ENCODE results near the gene KIF18A. TPM values are rescaled to one million over a fixed set of nuclear protein-coding genes. Genes with fewer than 3 reads are reported as not detected.
"Not testable (repeated sequence)": the region's sequence is repeated elsewhere in the genome, so short reads cannot be mapped to it uniquely, and the experiment has no call there.

The KIF18A gene
- total RNA-seq, 1 experiment from 2014 or later = 20.8 TPM

DNA sequence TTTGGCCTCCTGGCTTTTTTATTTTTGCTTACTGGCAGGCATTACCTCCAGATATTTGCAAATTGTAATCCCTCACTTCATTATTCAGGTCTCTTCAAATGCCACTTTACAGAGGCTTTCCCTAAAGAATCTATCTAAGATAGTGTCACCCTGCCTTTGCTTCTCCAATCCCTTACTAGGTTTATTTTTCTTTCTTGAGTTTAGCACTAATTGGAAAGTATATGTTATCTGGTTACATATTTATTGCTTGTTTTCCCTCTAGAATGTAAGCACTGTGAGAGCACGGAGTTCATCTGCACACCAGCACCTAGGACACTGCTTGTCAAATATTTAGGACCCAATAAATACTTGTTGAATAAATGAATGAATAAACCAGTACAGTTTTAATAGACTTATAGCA is 3.5 kb downstream of the KIF18A start:
- in situ Hi-C loops (cut with HindIII; ENCODE audit: low pct_unique_long_range_greater_than_20kb, low sequenced_read_pairs) (loop anchor here (25.0 kb wide), 1 partner anchor 392 kb away; the partner anchor contains the start of gene BDNF), intact Hi-C loops (cut with micrococcal nuclease; ENCODE audit: unreplicated experiment) (no loop called here)
- ATAC-seq (no peak), DNase-seq (ENCODE audit: low read depth, low spot score) (no peak)
- Histone ChIP-seq H3K27me3 (ENCODE audit: control insufficient read depth, insufficient read depth, low read length) (no peaks in the 10 kb centered on the region), H3K4me3 (ENCODE audit: low read depth in 2 of 2, low read length in 2 of 2) (no peak overlapping the region), H3K9me3 (ENCODE audit: control insufficient read depth, insufficient read depth, low read depth, low read length) (no peaks in the 10 kb centered on the region), H3K27ac (ENCODE audit: low read length) (peak overlapping the region; percentile 52; the same call in 1 of the 2 replicates), H3K4me1 (ENCODE audit: control insufficient read depth, insufficient read depth, low read length) (peaks cover 34% of the 10 kb centered on the region), H3K36me3 (ENCODE audit: control insufficient read depth, insufficient read depth, low read length) (peaks cover 3% of the 10 kb centered on the region)
- ChIA-PET POLR2A (no interaction called here), CTCF (no interaction called here)
- BruUV-seq (replicated peaks) = no TSS peak
- TF ChIP-seq SIN3A (IDR thresholded peaks at IDR 0.05; ENCODE audit: borderline replicate concordance, insufficient read depth, low read depth, low read length) (no peak), POLR2AphosphoS5 (IDR thresholded peaks at IDR 0.05; ENCODE audit: low read depth, low read length) (no peak), TCF7L2 (IDR thresholded peaks at IDR 0.05; ENCODE audit: low read depth, low read length) (no peak)
- TF ChIP-seq, protein P1, sequence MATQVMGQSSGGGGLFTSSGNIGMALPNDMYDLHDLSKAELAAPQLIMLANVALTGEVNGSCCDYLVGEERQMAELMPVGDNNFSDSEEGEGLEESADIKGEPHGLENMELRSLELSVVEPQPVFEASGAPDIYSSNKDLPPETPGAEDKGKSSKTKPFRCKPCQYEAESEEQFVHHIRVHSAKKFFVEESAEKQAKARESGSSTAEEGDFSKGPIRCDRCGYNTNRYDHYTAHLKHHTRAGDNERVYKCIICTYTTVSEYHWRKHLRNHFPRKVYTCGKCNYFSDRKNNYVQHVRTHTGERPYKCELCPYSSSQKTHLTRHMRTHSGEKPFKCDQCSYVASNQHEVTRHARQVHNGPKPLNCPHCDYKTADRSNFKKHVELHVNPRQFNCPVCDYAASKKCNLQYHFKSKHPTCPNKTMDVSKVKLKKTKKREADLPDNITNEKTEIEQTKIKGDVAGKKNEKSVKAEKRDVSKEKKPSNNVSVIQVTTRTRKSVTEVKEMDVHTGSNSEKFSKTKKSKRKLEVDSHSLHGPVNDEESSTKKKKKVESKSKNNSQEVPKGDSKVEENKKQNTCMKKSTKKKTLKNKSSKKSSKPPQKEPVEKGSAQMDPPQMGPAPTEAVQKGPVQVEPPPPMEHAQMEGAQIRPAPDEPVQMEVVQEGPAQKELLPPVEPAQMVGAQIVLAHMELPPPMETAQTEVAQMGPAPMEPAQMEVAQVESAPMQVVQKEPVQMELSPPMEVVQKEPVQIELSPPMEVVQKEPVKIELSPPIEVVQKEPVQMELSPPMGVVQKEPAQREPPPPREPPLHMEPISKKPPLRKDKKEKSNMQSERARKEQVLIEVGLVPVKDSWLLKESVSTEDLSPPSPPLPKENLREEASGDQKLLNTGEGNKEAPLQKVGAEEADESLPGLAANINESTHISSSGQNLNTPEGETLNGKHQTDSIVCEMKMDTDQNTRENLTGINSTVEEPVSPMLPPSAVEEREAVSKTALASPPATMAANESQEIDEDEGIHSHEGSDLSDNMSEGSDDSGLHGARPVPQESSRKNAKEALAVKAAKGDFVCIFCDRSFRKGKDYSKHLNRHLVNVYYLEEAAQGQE (IDR thresholded peaks at IDR 0.05; ENCODE audit: insufficient read depth in 1 of 2, low read depth in 2 of 2, low read length in 1 of 2) = no peak
- TF ChIP-seq, protein P2, sequence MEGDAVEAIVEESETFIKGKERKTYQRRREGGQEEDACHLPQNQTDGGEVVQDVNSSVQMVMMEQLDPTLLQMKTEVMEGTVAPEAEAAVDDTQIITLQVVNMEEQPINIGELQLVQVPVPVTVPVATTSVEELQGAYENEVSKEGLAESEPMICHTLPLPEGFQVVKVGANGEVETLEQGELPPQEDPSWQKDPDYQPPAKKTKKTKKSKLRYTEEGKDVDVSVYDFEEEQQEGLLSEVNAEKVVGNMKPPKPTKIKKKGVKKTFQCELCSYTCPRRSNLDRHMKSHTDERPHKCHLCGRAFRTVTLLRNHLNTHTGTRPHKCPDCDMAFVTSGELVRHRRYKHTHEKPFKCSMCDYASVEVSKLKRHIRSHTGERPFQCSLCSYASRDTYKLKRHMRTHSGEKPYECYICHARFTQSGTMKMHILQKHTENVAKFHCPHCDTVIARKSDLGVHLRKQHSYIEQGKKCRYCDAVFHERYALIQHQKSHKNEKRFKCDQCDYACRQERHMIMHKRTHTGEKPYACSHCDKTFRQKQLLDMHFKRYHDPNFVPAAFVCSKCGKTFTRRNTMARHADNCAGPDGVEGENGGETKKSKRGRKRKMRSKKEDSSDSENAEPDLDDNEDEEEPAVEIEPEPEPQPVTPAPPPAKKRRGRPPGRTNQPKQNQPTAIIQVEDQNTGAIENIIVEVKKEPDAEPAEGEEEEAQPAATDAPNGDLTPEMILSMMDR (IDR thresholded peaks at IDR 0.05) = no peak

DNA sequence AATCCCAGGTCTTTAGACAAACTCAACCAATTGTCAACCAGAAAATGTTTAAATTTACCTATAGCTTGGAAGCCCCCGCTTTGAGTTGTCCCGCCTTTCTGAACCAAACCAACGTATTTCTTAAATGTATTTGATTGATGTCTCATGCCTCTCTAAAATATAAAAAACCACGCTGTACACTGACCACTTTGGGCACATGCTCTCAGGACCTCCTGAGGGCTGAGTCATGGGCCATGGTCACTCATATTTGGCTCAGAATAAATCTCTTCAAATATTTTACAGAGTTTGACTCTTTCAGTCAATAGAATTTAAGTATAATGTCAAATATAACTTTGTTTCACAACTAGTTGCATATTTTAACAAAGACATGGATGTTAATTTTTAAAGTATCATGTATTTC is 5.7 kb downstream of the KIF18A start:
- DNase-seq (ENCODE audit: low read depth, low spot score); intact Hi-C loops (cut with micrococcal nuclease; ENCODE audit: unreplicated experiment); H3K36me3 ChIP-seq (ENCODE audit: control insufficient read depth, insufficient read depth, low read length); BruUV-seq (replicated peaks); CTCF ChIA-PET; ATAC-seq; POLR2A ChIA-PET; H3K9me3 ChIP-seq (ENCODE audit: control insufficient read depth, insufficient read depth, low read depth, low read length); H3K4me3 ChIP-seq (ENCODE audit: low read depth in 2 of 2, low read length in 2 of 2); H3K27me3 ChIP-seq (ENCODE audit: control insufficient read depth, insufficient read depth, low read length): not testable (repeated sequence)
- H3K27ac ChIP-seq (ENCODE audit: low read length) = peak overlapping the region; percentile 34; the same call in 1 of the 2 replicates
- in situ Hi-C loops (cut with HindIII; ENCODE audit: low pct_unique_long_range_greater_than_20kb, low sequenced_read_pairs) = loop anchor here (25.0 kb wide), 1 partner anchor 390 kb away; the partner anchor contains the start of gene BDNF
- peaks cover 29% of the 10 kb centered on the region for H3K4me1 ChIP-seq (ENCODE audit: control insufficient read depth, insufficient read depth, low read length)

DNA sequence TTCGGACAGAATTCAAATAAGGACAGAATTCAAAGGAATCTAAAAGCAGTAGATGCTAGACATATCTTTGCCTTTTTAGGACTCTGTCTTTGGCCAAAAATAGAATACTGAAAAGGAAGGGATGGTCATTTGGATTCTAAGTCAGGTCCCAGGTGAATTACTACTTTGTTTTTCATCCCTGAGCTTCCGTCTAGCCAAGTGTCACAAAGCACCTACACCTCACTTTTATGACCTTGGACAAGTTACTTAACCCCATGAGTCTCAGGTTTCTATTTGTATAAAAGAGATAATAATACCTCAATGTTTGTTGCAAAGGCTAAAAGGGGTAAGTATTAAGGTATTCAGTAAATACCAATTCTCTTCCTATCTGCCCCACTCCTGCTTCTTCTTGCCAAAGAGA is 7.3 kb downstream of the KIF18A start:
- Histone ChIP-seq H3K9me3 (ENCODE audit: control insufficient read depth, insufficient read depth, low read depth, low read length) (no peaks in the 10 kb centered on the region), H3K27me3 (ENCODE audit: control insufficient read depth, insufficient read depth, low read length) (no peaks in the 10 kb centered on the region), H3K27ac (ENCODE audit: low read length) (0 out of 2 replicates have a peak overlapping the region, but pooled peaks have one; percentile 39), H3K36me3 (ENCODE audit: control insufficient read depth, insufficient read depth, low read length) (peaks cover 9% of the 10 kb centered on the region; the same call in 1 of the 2 replicates), H3K4me1 (ENCODE audit: control insufficient read depth, insufficient read depth, low read length) (peaks cover 29% of the 10 kb centered on the region), H3K4me3 (ENCODE audit: low read depth in 2 of 2, low read length in 2 of 2) (no peak overlapping the region)
- DNase-seq (ENCODE audit: low read depth, low spot score) (no peak), ATAC-seq (no peak)
- CTCF ChIA-PET = no interaction called here
- in situ Hi-C loops (cut with HindIII; ENCODE audit: low pct_unique_long_range_greater_than_20kb, low sequenced_read_pairs) = loop anchor here (25.0 kb wide), 1 partner anchor 388 kb away; the partner anchor contains the start of gene BDNF
- POLR2A ChIA-PET = interaction anchor here (0.6 kb wide), 3 partner anchors 21 to 363 kb away, joined by 3 read pairs; no protein-coding TSS in a partner anchor
- TF ChIP-seq SIN3A (IDR thresholded peaks at IDR 0.05; ENCODE audit: borderline replicate concordance, insufficient read depth, low read depth, low read length) (no peak), TCF7L2 (IDR thresholded peaks at IDR 0.05; ENCODE audit: low read depth, low read length) (no peak), POLR2AphosphoS5 (IDR thresholded peaks at IDR 0.05; ENCODE audit: low read depth, low read length) (no peak)
- TF ChIP-seq, protein P2 (IDR thresholded peaks at IDR 0.05) = no peak
- TF ChIP-seq, protein P1 (IDR thresholded peaks at IDR 0.05; ENCODE audit: insufficient read depth in 1 of 2, low read depth in 2 of 2, low read length in 1 of 2) = no peak
- intact Hi-C loops (cut with micrococcal nuclease; ENCODE audit: unreplicated experiment) = no loop called here
- no TSS peak for BruUV-seq (replicated peaks)

All from Panc1 (cell line).